ENCODE results near the gene CAPN3.

CAPN3 gene

DNA sequence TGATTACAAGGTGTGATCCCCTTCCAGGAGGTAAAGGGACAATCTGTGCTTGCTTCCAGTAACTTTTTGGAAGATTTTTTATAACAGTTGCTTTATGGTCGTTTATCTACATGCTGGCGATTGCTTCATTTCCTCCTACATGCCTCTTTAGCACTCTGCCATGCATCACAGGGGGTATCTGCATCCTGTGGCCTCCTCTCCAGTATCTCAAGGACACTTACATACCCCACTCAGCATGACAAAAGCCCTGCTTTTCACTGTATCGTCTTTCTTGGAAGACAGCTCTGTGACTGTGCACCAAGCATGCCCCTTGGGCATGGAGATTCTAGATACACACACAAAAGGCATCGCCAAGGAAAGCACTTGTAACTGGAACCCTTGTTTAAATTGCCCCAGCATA is 25.3 kb downstream of the CAPN3 start:
- DNase-seq: no peak
- in situ Hi-C loops (cut with HindIII; ENCODE audit: low pct_ligation_motif_present, low pct_unique_long_range_greater_than_20kb, low sequenced_read_pairs): no loop called here

DNA sequence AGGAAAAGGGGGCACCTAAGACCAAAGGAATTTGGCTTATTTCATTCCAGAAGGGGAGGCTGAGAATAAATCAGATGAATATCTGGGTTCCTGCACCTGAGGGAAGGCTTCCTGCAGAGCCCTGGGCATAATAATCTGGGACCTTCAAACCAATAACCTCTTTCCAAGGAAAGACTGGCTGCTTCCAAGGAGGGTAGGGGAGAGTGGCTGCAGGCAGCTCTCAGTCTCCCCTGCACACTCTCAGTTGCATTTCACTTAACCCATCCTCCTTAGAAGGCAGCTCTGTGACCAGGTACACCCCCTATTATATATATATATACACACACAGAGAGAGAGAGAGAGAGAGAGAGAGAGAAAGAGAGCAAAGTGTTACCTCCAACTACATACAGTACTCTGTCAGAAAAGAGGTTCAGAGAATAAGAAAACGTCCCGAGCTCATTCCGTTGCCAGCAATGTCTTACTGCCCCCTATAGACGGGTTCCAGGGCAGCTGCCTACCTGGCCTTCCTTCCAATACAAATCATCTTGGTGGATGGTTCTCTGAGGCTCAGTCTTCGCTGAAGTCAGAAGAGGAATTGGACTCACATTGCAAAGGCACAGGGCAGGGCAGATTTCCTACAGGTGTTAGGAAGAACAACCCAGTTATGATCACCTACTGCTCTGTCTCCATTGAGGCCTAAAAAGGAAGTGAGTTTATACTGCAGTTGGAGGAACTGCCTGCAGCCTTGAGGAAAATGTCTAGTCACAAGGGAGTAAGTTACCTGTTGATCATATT is 26.1 kb downstream of the CAPN3 start:
- in situ Hi-C loops (cut with HindIII; ENCODE audit: low pct_ligation_motif_present, low pct_unique_long_range_greater_than_20kb, low sequenced_read_pairs): no loop called here
- peak; percentile 50 for DNase-seq

DNA sequence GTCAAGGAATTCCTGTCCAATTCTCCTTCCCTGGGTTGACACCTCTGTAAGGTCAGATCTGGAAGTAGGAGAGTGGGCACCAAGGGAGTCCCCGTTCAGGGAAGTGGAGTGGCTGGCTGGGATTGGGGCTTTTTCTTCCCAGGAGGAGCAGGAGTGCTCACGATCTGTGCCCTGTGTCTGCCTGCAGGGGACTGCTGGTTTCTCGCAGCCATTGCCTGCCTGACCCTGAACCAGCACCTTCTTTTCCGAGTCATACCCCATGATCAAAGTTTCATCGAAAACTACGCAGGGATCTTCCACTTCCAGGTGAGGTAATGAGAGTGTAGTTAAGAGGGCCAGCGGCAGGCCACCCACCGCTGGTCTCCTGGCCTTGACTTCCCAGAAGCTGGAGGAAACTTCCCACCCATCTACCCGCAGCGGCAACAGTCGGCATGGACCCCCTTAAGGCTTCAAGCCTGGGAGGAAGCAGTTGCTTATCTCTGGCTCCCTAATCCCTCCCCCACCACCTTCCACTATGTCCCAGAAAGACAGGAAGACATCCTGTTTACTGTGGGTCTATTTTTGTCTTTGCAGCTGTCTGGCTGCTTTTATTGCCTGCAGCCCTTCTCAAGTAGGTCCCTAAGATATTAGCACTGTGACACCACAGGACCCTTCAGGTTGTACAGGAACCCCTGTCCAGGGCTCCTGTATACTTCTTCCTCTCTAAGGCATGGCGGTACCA is 26.8 kb downstream of the CAPN3 start:
- in situ Hi-C loops (cut with HindIII; ENCODE audit: low pct_ligation_motif_present, low pct_unique_long_range_greater_than_20kb, low sequenced_read_pairs): no loop called here
- no peak for DNase-seq

DNA sequence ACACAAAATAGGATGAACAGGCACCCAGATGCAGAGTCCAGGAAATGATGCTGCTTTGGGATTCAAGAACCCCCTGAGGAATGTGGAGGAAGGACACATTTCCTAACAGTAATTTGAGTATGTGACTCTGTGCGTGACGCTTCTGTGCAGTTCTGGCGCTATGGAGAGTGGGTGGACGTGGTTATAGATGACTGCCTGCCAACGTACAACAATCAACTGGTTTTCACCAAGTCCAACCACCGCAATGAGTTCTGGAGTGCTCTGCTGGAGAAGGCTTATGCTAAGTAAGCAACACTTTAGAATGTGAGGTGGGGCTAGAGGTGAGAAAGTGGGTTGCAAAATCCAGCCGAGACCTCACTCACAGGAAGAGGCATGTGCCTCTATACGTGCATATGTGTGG is 28.3 kb downstream of the CAPN3 start:
- DNase-seq: no peak
- in situ Hi-C loops (cut with HindIII; ENCODE audit: low pct_ligation_motif_present, low pct_unique_long_range_greater_than_20kb, low sequenced_read_pairs): no loop called here

DNA sequence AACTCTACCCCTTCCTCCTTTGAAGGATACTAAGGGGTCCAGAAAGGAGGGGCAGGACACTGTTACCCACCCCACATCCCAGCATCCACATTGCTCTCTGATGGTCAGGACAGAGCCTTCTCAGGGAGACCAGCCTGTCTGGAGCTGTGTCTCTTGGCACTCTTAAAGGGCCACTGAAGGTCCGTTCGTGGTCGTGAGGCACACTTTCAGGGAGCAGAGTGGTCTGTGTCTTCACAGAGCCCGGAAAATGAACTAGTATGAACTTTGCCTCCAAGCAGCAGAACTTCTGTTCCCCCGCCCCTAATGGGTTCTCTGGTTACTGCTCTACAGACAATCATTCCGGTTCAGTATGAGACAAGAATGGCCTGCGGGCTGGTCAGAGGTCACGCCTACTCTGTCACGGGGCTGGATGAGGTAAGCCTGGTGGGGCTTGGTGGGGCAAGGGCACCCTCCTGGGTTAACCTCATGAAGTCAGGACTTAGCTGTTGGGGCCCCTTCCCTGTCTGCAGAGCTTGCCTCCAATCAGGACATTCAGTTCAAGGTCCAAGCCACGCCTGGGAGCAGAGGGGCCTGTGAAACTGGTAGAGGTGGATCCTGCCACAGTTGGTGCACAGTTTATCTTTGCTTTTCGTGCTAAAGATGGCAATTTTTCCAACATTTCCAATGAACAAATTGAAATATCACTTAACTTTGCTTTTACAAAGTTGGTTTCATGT is 33.2 kb downstream of the CAPN3 start:
- in situ Hi-C loops (cut with HindIII; ENCODE audit: low pct_ligation_motif_present, low pct_unique_long_range_greater_than_20kb, low sequenced_read_pairs): no loop called here
- DNase-seq: no peak

DNA sequence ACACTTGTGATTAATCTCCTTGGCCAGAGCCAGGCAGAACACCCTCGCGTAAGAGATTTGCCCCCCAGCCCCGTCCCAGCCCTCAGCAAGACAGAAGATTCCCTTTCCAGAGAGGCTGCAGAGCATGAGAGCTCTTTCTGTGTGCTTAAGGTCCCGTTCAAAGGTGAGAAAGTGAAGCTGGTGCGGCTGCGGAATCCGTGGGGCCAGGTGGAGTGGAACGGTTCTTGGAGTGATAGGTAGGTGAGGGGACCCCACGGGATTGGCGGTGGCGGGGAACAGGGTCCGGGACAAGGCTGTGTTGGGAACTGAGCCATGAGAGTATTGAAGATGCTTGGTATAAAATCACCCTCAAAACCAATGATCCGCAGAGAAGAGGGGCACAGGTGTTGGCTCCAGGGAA is 34.8 kb downstream of the CAPN3 start:
- in situ Hi-C loops (cut with HindIII; ENCODE audit: low pct_ligation_motif_present, low pct_unique_long_range_greater_than_20kb, low sequenced_read_pairs): no loop called here
- no peak for DNase-seq

DNA sequence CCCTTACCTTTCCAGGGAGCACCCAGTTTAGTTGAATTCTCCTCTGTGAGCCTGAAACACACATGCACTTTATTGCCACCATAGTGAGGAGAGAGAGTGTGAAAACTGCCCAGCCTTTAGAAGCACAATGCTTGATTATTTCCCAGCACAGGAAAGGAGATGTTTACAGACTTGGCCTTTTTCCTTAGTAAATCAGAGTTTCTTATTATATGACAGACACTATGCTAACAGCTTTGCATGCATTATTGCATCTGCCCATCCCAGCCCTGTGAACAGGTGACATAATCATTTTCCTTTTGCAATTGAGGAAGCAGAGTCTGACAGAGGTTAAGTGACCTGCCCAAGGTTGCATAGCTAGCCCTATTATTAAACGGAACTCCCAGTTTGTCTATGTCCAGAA is 36.5 kb downstream of the CAPN3 start:
- DNase-seq: no peak
- in situ Hi-C loops (cut with HindIII; ENCODE audit: low pct_ligation_motif_present, low pct_unique_long_range_greater_than_20kb, low sequenced_read_pairs): no loop called here

DNA sequence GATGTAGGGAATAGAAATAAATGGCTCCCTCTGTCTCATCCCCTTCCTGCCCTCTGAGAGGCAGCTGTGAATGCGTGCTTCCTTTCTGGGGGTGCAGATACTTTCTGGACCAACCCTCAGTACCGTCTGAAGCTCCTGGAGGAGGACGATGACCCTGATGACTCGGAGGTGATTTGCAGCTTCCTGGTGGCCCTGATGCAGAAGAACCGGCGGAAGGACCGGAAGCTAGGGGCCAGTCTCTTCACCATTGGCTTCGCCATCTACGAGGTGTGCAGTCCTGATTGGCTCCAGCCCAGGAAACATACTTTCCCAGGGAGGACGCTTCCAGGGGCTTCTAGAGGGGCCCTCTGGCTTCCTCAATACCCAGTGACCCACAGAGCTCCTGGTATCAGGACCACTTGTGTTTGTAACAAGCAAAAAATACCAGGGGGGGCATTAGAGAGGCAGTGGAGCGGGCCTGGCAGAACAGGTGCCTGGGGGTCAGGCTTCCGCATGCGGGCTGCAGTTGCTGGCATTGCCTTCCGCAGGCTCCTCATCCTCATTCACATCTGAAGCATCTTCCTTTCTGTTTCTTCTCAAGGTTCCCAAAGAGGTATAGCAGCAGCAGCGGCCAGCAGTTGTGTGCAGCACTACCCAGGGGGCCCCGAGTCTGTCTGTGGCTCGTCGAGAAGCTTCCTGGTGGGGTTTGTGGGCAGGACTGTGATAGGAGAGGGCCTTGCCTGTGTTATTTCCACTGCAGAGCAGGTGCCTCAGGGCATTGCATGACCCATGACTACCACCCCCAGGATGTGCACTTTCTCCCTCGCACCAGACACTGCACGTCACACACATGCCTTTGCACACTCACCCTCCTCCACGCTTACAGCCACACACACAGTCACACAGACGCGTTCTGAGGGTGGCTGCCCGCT is 42.5 kb downstream of the CAPN3 start:
- in situ Hi-C loops (cut with HindIII; ENCODE audit: low pct_ligation_motif_present, low pct_unique_long_range_greater_than_20kb, low sequenced_read_pairs): no loop called here
- DNase-seq: no peak

DNA sequence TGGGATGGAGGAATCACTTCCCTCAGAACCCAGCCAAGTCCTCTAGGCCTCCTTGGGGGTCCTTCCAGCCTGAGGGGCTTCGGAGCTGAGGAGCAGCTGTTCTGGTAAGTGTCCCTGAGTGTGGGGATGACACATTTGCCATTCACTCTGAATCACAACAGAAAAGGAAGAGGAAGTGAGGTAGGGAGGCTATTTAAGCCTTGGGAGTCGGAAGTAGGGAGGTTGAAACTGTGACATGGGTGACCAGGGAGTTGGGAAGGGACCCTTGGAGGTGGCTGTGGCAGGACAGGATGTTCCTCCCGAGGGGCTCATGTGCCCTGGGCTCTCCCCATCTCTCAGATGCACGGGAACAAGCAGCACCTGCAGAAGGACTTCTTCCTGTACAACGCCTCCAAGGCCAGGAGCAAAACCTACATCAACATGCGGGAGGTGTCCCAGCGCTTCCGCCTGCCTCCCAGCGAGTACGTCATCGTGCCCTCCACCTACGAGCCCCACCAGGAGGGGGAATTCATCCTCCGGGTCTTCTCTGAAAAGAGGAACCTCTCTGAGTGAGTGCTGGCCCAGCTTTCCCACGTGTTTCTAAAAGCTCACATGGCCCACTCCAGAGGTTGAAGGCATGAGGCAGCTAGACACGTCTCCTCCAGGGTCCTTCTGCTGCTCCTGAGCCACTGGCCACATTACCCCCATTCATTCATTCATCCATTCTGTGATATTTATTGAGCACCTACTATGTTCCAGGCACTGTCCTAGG is 43.3 kb downstream of the CAPN3 start:
- no peak for DNase-seq
- in situ Hi-C loops (cut with HindIII; ENCODE audit: low pct_ligation_motif_present, low pct_unique_long_range_greater_than_20kb, low sequenced_read_pairs): no loop called here

DNA sequence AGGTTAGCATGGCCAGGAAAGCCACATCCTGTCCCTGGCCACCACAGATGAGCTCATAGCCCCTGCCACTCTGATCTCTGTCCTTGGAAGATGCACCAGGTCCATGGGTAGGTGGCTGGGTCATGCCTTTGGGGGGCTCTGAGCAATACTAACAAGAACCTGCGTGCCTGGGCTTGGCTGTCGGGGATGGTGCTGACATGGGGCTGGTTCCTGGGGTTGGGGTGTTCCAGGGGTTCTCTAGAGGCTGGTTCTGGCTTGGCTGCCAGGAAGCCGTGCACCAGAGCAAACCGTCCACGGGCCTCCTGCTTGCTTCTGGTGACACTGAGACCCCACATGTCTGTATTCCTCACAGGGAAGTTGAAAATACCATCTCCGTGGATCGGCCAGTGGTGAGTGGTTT is 44.1 kb downstream of the CAPN3 start:
- no peak for DNase-seq
- in situ Hi-C loops (cut with HindIII; ENCODE audit: low pct_ligation_motif_present, low pct_unique_long_range_greater_than_20kb, low sequenced_read_pairs): no loop called here

DNA sequence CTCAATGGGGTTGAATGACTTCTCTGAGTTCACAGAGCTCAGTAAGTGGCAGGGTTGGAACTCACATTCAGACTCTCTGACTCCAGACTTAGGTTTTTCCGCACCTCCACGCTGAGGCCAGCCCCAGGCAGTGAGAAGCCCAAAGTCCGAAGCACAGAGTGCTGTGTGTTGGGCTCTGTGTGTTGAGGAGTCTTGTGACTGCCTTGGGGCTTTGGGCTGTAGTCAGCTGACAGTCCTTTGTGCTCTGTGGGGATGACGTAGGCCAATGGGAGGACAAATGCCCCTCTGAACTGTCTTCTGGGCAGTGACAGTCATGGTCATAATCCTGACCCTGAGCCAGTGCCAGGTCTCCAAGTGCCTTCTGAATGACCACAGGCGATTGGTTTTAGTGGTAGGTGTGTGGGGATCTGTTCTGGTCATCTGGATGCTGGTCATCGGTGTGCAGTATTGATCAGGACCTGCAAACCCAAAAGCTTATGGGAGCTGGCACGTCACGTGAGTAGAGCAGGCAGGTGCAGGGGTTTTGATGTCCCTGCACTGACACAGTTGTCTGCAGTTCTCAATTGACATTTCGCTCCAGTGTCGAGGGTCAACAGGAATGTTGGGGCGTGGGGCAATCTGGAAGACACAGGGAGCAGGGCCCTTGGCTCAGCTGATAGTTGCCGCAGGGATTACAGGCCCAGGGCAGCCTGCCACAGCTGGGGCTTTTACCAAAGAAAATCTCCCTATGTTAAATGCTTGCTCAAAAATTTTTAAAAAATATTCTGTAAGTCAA is 45.3 kb downstream of the CAPN3 start:
- DNase-seq: no peak
- in situ Hi-C loops (cut with HindIII; ENCODE audit: low pct_ligation_motif_present, low pct_unique_long_range_greater_than_20kb, low sequenced_read_pairs): no loop called here

DNA sequence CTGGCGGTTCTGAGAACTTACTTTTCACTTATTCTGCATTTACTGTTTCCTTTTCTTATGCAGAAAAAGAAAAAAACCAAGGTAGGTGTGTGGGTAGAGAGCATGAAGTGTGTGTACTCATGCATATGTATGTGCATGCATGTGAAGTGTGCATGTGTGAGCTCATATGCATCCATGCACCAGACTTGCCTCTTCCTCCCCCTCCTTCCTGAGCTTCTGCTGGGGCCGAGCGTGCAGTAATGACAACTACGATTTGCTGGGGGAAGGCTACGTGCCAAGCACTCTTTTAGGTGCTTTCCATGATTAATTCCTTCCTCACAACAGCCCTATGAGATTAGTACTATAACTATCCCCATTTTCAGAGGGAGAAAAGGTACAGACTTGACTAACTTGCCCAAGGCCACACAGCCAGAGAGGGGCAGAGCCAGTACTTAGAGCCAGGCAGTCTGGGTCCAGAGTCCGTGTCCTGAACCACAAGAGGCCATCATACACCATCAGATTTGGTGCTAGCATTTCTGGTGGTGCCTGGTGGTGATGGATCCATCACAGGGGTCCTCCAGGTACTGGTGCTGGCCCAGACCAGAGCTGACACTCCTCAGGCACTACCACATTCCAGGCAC is 46.7 kb downstream of the CAPN3 start:
- no peak for DNase-seq

DNA sequence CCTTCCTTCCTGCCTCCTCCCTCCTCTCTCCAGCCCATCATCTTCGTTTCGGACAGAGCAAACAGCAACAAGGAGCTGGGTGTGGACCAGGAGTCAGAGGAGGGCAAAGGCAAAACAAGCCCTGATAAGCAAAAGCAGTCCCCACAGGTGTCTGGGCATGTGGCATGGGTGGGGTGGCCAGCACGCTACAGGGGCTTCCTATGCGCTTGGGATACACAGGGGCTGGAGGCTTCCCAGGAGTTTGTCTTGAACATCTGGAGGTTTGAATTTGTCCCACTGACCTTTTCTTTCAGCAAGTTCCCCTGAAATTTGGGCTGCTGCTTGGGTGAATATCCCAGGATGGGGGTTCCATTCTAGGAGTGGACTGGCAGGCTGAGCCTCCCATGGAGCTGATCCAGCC is 48.9 kb downstream of the CAPN3 start:
- DNase-seq: no peak
- in situ Hi-C loops (cut with HindIII; ENCODE audit: low pct_ligation_motif_present, low pct_unique_long_range_greater_than_20kb, low sequenced_read_pairs): no loop called here

More for the DNA sequence above, 46.7 kb downstream of the CAPN3 start:
- in situ Hi-C loops (cut with HindIII; ENCODE audit: low pct_ligation_motif_present, low pct_unique_long_range_greater_than_20kb, low sequenced_read_pairs): no loop called here

DNA sequence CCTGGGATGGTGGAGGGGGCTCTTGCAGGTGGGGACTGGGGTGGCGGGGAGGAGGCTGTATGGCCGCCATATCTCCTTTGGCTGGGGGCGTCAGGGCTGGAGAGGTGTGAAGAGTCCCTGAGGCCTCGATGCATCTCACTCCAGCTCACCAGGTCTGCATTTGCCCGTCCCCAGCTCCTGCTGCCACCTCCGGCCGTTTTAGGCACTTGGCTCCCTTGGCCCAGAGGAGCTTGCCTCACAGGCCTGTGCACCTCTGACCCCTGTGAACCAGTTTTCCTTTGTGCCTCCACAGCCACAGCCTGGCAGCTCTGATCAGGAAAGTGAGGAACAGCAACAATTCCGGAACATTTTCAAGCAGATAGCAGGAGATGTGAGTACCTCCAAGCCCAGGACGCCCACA is 49.7 kb downstream of the CAPN3 start:
- in situ Hi-C loops (cut with HindIII; ENCODE audit: low pct_ligation_motif_present, low pct_unique_long_range_greater_than_20kb, low sequenced_read_pairs): no loop called here
- no peak for DNase-seq

DNA sequence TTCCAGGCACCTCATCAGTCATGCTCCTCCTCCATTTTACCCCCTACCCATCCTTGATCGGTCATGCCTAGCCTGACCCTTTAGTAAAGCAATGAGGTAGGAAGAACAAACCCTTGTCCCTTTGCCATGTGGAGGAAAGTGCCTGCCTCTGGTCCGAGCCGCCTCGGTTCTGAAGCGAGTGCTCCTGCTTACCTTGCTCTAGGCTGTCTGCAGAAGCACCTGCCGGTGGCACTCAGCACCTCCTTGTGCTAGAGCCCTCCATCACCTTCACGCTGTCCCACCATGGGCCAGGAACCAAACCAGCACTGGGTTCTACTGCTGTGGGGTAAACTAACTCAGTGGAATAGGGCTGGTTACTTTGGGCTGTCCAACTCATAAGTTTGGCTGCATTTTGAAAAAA is 52.6 kb downstream of the CAPN3 start:
- in situ Hi-C loops (cut with HindIII; ENCODE audit: low pct_ligation_motif_present, low pct_unique_long_range_greater_than_20kb, low sequenced_read_pairs): no loop called here
- no peak for DNase-seq

DNA sequence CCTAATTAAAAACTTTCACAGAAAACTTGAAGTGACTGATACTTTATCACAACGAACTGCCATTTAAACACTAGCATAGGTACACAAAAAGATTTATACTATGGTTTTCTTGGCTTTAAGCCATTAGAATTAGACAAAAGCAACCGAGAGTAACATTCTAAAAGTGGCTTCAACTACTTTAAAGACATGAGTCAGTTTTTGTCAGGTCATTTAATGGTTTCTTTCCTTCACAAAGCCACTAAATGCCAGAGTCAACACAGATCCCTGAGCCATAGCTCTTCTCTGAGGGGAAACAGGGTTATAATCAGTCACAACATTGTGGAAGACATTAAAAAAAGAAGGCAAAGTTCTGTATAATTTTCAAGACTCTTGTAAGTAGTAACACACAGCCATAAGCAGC is 54.6 kb downstream of the CAPN3 start:
- in situ Hi-C loops (cut with HindIII; ENCODE audit: low pct_ligation_motif_present, low pct_unique_long_range_greater_than_20kb, low sequenced_read_pairs): no loop called here
- DNase-seq: no peak

DNA sequence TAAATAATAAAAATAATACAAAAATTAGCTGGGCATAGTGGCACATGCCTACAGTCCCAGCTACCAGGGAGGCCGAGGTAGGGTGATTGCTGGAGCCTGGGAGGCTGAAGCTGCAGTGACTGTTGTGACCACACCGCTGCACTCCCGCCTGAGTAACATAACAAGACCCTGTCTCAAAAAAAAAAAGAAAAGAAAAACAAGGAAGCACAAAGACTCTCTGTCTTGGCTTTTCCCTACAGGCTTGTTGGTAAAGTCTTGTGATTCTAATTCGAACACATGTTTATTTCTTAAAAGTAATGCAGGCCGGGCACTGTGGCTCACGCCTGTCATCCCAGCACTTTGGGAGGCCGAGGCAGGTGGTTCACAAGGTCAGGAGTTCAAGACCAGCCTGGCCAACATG is 60.1 kb downstream of the CAPN3 start:
- in situ Hi-C loops (cut with HindIII; ENCODE audit: low pct_ligation_motif_present, low pct_unique_long_range_greater_than_20kb, low sequenced_read_pairs): no loop called here
- no peak for DNase-seq

Measured in ACHN (cell line).